Tibial nerve (tissue), 4 donors: Measurements from ENCODE around the gene FICD. TPM values are rescaled to one million over a fixed set of nuclear protein-coding genes. Genes with fewer than 3 reads are reported as not detected.

Experiments
- DNase-seq, 2 donors: peaks; one replicate each; pipeline ENCODE4 v3.0.0-alpha.2; 2019; ENCODE audit warnings: low spot score in 2 of 2
- H3K27ac ChIP-seq, 4 donors: fragments of 200-600 bp; sonication (generic) in 3 of 4; one replicate each; pipeline ENCODE4 v1.5.1; 2017 to 2019; ENCODE audit warnings: mild to moderate bottlenecking in 1 of 4
- H3K27me3 ChIP-seq, 2 donors: fragments of 200-600 bp; sonication (generic) in 1 of 2; one replicate each; pipeline versions ENCODE4 v1.5.1 to v1.6.0; 2017 to 2019
- H3K36me3 ChIP-seq, 3 donors: fragments of 200-600 bp; sonication (generic); one replicate each; pipeline ENCODE4 v1.5.1; 2018 to 2019
- H3K4me1 ChIP-seq, 4 donors: fragments of 200-600 bp; sonication (generic) in 3 of 4; one replicate each; pipeline ENCODE4 v1.5.1; 2017 to 2019
- H3K4me3 ChIP-seq, 4 donors: fragments of 200-600 bp; sonication (generic) in 3 of 4; one replicate each; pipeline ENCODE4 v1.5.1; 2017 to 2019; ENCODE audit warnings: mild to moderate bottlenecking in 1 of 4, moderate library complexity in 1 of 4
- H3K9me3 ChIP-seq, 4 donors: fragments of 200-600 bp; sonication (generic) in 3 of 4; one replicate each; pipeline ENCODE4 v1.5.1; 2017 to 2019
- EP300 ChIP-seq, 2 donors: sonication (generic); formaldehyde crosslinking; IDR thresholded peaks; one replicate each; pipeline ENCODE4 v1.6.1; 2017; ENCODE audit warnings: antibody characterized with exemption in 2 of 2, mild to moderate bottlenecking in 1 of 2
- POLR2A ChIP-seq, 2 donors: fragments of 450-650 bp; IDR thresholded peaks; one replicate each; pipeline ENCODE4 v1.6.1; 2017; ENCODE audit warnings: antibody characterized with exemption in 2 of 2, mild to moderate bottlenecking in 2 of 2, moderate library complexity in 2 of 2
- WGBS, 2 donors: methylation state at CpG; one replicate each; pipeline ENCODE4 v1.1.5; 2018; 5-methylcytosine and 5-hydroxymethylcytosine counted together
- total RNA-seq, 4 donors: library from RNA; depleted of rRNA; stranded (reverse); fragments of >200 nt; gene quantifications; one replicate each; pipeline ENCODE4 v1.1.0, GENCODE V29; 2016
- TF ChIP-seq, protein P1 (sequence below), 5 experiments: fragments of 200-600 bp in 3 of 5; fragments of 450-650 bp in 2 of 5; sonication (generic) in 3 of 5; IDR thresholded peaks; one replicate each; pipeline ENCODE4 v1.5.1; 2016 to 2019; ENCODE audit warnings: antibody characterized with exemption in 5 of 5, mild to moderate bottlenecking in 3 of 5, moderate library complexity in 2 of 5

The FICD gene
- total RNA-seq, 4 donors from 2014 or later = 4.8 to 13.2 (median 8.3) TPM

DNA sequence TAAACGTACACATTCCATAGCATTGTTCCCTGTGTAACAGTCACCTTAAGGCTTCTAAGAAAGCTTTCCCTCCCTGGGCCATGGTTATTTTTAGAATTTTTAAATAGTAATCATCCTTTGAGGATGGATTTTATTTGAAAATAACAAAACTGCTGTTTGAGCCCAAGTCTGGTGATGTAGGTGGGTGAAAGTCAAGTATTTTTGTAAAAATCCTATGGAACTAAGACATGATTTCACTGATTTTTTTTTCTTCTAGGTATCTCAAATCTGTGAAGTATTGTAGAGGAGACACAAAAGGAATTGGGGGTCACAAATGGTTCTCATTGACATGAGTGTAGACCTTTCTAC lies 48.7 kb downstream of the FICD start:
- Histone ChIP-seq H3K27ac (peak overlapping the region; percentile 81 to 97 (median 97)), H3K4me1 (peaks cover 0 to 69% (median 18%) of the 10 kb centered on the region in 4 donors), H3K4me3 (peak overlapping the region in 3 of 4 donors; percentile 81 to 96 (median 95)), H3K27me3 (no peaks in the 10 kb centered on the region), H3K9me3 (no peaks in the 10 kb centered on the region), H3K36me3 (peaks cover 0 to 47% (median 16%) of the 10 kb centered on the region in 3 donors)
- 0% methylated on average over 1 of the region's 1 CpG for WGBS, 2 donors
- no peak for DNase-seq
- TF ChIP-seq EP300 (IDR thresholded peaks at IDR 0.05) (no peak), POLR2A (IDR thresholded peaks at IDR 0.05) (no peak)
- TF ChIP-seq, protein P1, sequence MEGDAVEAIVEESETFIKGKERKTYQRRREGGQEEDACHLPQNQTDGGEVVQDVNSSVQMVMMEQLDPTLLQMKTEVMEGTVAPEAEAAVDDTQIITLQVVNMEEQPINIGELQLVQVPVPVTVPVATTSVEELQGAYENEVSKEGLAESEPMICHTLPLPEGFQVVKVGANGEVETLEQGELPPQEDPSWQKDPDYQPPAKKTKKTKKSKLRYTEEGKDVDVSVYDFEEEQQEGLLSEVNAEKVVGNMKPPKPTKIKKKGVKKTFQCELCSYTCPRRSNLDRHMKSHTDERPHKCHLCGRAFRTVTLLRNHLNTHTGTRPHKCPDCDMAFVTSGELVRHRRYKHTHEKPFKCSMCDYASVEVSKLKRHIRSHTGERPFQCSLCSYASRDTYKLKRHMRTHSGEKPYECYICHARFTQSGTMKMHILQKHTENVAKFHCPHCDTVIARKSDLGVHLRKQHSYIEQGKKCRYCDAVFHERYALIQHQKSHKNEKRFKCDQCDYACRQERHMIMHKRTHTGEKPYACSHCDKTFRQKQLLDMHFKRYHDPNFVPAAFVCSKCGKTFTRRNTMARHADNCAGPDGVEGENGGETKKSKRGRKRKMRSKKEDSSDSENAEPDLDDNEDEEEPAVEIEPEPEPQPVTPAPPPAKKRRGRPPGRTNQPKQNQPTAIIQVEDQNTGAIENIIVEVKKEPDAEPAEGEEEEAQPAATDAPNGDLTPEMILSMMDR (IDR thresholded peaks at IDR 0.05) = no peak

DNA sequence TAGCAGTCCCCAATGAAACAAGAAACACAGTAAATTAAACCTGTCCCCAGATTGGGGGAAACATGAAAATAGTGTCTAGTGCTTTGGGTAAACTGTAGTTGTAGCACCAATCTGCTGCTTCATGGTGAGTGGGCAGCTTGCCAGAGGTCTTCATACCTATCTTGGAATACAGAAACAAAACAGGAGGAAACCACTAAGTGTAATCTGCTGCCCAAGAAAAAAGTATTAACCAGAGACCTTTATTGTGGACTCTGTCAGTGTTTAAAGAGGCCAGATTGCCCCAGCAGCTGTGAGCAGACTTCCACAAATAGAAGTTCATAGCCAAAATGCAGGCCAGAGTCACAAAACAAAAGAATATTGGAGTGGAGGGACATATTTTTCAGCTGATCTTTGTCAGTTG lies 49.6 kb downstream of the FICD start:
- TF ChIP-seq EP300 (IDR thresholded peaks at IDR 0.05) = no peak
- TF ChIP-seq, protein P1 (IDR thresholded peaks at IDR 0.05) = no peak
- H3K4me3 ChIP-seq = no peak overlapping the region
- peak overlapping the region in 2 of 4 donors; percentile 9 to 97 for H3K27ac ChIP-seq
- H3K9me3 ChIP-seq = no peaks in the 10 kb centered on the region
- H3K36me3 ChIP-seq = peaks cover 0 to 56% (median 16%) of the 10 kb centered on the region in 3 donors
- peaks cover 0 to 59% (median 11%) of the 10 kb centered on the region in 4 donors for H3K4me1 ChIP-seq
- no peak for DNase-seq
- H3K27me3 ChIP-seq = no peaks in the 10 kb centered on the region

DNA sequence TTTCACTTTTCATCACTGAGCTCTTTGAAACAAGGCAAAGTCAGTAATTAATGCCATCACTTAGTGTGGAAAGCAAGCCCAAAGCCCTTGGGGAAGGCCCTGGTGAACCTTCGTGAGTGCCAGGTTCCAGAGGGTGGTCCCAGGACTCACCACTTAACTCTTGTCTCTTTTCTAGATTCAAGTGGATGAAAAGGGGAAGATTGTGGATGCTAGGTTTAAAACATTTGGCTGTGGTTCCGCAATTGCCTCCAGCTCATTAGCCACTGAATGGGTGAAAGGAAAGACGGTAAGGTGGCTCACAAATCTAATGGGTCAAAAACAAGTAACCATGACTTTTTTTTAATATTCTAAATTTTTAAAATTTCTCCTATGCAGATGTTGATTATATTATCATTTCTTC lies 50.1 kb downstream of the FICD start:
- 79 to 88% methylated on average over 3 of the region's 3 CpGs for WGBS, 2 donors
- Histone ChIP-seq H3K4me3 (no peak overlapping the region), H3K27ac (peak overlapping the region in 2 of 4 donors; percentile 69 to 97), H3K9me3 (no peaks in the 10 kb centered on the region), H3K4me1 (peaks cover 0 to 55% (median 6%) of the 10 kb centered on the region in 4 donors), H3K36me3 (peaks cover 0 to 61% (median 16%) of the 10 kb centered on the region in 3 donors), H3K27me3 (no peaks in the 10 kb centered on the region)
- DNase-seq = no peak
- TF ChIP-seq POLR2A (IDR thresholded peaks at IDR 0.05) (no peak), EP300 (IDR thresholded peaks at IDR 0.05) (no peak)
- TF ChIP-seq, protein P1 (IDR thresholded peaks at IDR 0.05) = no peak

DNA sequence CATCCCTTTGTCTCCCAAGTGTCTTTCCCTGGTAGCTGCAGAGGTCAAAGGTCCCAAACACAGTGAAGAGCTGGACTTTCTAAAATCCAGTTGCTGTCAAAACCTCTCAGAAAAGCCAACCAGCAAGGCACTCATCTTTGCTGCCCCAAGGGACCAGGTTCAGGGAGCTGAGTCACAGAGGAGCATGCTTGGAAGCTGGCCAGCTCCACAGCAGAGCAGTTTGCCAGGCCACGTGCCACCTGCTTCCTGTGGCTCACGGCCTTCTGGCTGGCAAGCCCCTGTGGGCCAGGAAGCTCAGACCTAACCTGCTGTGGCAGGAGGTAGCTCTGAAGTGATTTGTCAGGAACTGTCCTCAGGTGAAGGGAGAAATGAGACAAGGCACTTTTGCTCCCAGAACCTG lies 50.9 kb downstream of the FICD start:
- H3K4me3 ChIP-seq = no peak overlapping the region
- H3K36me3 ChIP-seq = peaks cover 0 to 63% (median 16%) of the 10 kb centered on the region in 3 donors
- no peak for DNase-seq
- peaks cover 0 to 55% (median 5%) of the 10 kb centered on the region in 4 donors for H3K4me1 ChIP-seq
- WGBS, 2 donors = 25 to 32% methylated on average over 2 of the region's 2 CpGs
- TF ChIP-seq POLR2A (IDR thresholded peaks at IDR 0.05) = no peak
- H3K27me3 ChIP-seq = no peaks in the 10 kb centered on the region
- no peaks in the 10 kb centered on the region for H3K9me3 ChIP-seq
- H3K27ac ChIP-seq = peak overlapping the region in 2 of 4 donors; percentile 61 to 69

DNA sequence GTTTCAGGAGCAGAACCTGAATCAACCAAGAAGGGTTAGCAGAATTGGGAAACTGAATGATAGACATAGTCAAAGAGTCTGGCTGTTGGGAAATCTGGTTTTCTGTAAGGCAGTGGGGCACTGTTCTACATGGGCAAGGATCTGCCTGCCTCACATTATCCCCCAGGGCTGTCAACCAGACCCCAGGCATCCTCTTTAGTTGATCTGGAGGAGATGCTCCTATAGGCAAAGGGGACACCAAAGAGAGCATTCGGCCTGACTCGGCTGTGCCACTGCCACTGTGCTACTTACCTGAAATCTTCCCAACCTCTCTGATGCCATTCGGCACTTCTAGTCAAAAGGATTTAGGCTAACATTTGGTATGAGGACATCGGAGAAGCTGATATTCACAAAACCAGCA lies 51.4 kb downstream of the FICD start:
- WGBS, 2 donors = 89 to 92% methylated on average over 4 of the region's 4 CpGs
- H3K4me1 ChIP-seq = peaks cover 0 to 59% (median 5%) of the 10 kb centered on the region in 4 donors
- peak overlapping the region in 2 of 4 donors; percentile 61 to 69 for H3K27ac ChIP-seq
- no peak overlapping the region for H3K4me3 ChIP-seq
- TF ChIP-seq, protein P1 (IDR thresholded peaks at IDR 0.05) = no peak
- TF ChIP-seq EP300 (IDR thresholded peaks at IDR 0.05) (no peak), POLR2A (IDR thresholded peaks at IDR 0.05) (no peak)
- no peak for DNase-seq
- no peaks in the 10 kb centered on the region for H3K9me3 ChIP-seq
- H3K27me3 ChIP-seq = no peaks in the 10 kb centered on the region
- H3K36me3 ChIP-seq = peaks cover 0 to 63% (median 16%) of the 10 kb centered on the region in 3 donors
